ENCODE data around the gene USP53. TPM values are rescaled to one million over a fixed set of nuclear protein-coding genes. Genes with fewer than 3 reads are reported as not detected.

The USP53 gene
- total and polyA plus RNA-seq, 9 of the 15 experiments (the other 6 are each of a cell fraction or from before 2014, with no cell fraction given) = 2.9 to 9.6 (median 8.3) TPM

- TF ChIP-seq, protein P1, sequence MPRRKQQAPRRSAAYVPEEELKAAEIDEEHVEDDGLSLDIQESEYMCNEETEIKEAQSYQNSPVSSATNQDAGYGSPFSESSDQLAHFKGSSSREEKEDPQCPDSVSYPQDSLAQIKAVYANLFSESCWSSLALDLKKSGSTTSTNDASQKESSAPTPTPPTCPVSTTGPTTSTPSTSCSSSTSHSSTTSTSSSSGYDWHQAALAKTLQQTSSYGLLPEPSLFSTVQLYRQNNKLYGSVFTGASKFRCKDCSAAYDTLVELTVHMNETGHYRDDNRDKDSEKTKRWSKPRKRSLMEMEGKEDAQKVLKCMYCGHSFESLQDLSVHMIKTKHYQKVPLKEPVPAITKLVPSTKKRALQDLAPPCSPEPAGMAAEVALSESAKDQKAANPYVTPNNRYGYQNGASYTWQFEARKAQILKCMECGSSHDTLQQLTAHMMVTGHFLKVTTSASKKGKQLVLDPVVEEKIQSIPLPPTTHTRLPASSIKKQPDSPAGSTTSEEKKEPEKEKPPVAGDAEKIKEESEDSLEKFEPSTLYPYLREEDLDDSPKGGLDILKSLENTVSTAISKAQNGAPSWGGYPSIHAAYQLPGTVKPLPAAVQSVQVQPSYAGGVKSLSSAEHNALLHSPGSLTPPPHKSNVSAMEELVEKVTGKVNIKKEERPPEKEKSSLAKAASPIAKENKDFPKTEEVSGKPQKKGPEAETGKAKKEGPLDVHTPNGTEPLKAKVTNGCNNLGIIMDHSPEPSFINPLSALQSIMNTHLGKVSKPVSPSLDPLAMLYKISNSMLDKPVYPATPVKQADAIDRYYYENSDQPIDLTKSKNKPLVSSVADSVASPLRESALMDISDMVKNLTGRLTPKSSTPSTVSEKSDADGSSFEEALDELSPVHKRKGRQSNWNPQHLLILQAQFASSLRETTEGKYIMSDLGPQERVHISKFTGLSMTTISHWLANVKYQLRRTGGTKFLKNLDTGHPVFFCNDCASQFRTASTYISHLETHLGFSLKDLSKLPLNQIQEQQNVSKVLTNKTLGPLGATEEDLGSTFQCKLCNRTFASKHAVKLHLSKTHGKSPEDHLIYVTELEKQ (CRISPR knock-in tag; IDR thresholded peaks at IDR 0.05) = no peak
- TF ChIP-seq HSF4 (CRISPR knock-in tag; IDR thresholded peaks at IDR 0.05; ENCODE audit: borderline replicate concordance) (no peak), TCF7 (IDR thresholded peaks at IDR 0.05; ENCODE audit: borderline replicate concordance) (no peak)
Observed at GRCh38 chr4:119266153-119266552, 53.6 kb downstream of the USP53 start (continued).

- in situ Hi-C loops (cut with MboI) = no loop called here
- intact Hi-C loops (cut with micrococcal nuclease) = no loop called here
Observed at GRCh38 chr4:119268466-119268865, 56.0 kb downstream of the USP53 start.

More at GRCh38 chr4:119268466-119268865, 56.0 kb downstream of the USP53 start:
- H3K9me3 ChIP-seq (replicated peaks; ENCODE audit: control insufficient read depth, insufficient read depth, low read depth, low read length) = no peaks in the 10 kb centered on the region
- no peak overlapping the region for H2AFZ ChIP-seq (ENCODE audit: low read depth, low read length)
- no peaks in the 10 kb centered on the region for H3K27me3 ChIP-seq (ENCODE audit: control insufficient read depth in 2 of 2, insufficient read depth in 2 of 2, low read length in 2 of 2)
- no peak for DNase-seq (ENCODE audit: extremely low read depth in 1 of 4, low spot score in 3 of 4)
- no peaks in the 10 kb centered on the region for H3K9me1 ChIP-seq (ENCODE audit: control insufficient read depth, insufficient read depth, low read length)
- 56% methylated on average over 3 of the region's 3 CpGs for WGBS (ENCODE audit: insufficient coverage, low coverage, missing lambda C conversion rate)
- POLR2A ChIA-PET = no interaction called here
- CTCF ChIA-PET (ENCODE audit: low intra/inter-chr PET ratio) = interaction anchor here (0.6 kb wide), 1 partner anchor 39 kb away, joined by 3 read pairs; no protein-coding TSS in a partner anchor
- H3K4me2 ChIP-seq (ENCODE audit: insufficient read depth, low read length) = no peak overlapping the region
- TF ChIP-seq MTA1 (IDR thresholded peaks at IDR 0.05; ENCODE audit: borderline replicate concordance) (no peak), ELK3 (CRISPR knock-in tag; IDR thresholded peaks at IDR 0.05) (no peak), PRMT5 (CRISPR knock-in tag; IDR thresholded peaks at IDR 0.05) (no peak), CHD4 (IDR thresholded peaks at IDR 0.05; ENCODE audit: insufficient read depth, insufficient replicate concordance, low read depth, low read length, poor library complexity, severe bottlenecking) (no peak), E2F3 (CRISPR knock-in tag; IDR thresholded peaks at IDR 0.05) (no peak), ZNF561 (CRISPR knock-in tag; conservative IDR thresholded peaks at IDR 0.05) (no peak)
- TF ChIP-seq, protein P2, sequence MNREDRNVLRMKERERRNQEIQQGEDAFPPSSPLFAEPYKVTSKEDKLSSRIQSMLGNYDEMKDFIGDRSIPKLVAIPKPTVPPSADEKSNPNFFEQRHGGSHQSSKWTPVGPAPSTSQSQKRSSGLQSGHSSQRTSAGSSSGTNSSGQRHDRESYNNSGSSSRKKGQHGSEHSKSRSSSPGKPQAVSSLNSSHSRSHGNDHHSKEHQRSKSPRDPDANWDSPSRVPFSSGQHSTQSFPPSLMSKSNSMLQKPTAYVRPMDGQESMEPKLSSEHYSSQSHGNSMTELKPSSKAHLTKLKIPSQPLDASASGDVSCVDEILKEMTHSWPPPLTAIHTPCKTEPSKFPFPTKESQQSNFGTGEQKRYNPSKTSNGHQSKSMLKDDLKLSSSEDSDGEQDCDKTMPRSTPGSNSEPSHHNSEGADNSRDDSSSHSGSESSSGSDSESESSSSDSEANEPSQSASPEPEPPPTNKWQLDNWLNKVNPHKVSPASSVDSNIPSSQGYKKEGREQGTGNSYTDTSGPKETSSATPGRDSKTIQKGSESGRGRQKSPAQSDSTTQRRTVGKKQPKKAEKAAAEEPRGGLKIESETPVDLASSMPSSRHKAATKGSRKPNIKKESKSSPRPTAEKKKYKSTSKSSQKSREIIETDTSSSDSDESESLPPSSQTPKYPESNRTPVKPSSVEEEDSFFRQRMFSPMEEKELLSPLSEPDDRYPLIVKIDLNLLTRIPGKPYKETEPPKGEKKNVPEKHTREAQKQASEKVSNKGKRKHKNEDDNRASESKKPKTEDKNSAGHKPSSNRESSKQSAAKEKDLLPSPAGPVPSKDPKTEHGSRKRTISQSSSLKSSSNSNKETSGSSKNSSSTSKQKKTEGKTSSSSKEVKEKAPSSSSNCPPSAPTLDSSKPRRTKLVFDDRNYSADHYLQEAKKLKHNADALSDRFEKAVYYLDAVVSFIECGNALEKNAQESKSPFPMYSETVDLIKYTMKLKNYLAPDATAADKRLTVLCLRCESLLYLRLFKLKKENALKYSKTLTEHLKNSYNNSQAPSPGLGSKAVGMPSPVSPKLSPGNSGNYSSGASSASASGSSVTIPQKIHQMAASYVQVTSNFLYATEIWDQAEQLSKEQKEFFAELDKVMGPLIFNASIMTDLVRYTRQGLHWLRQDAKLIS (CRISPR knock-in tag; IDR thresholded peaks at IDR 0.05) = no peak
- no peak for ATAC-seq
- H4K20me1 ChIP-seq (replicated peaks; ENCODE audit: control insufficient read depth, insufficient read depth, low read length) = no peaks in the 10 kb centered on the region
- no peaks in the 10 kb centered on the region for H3K79me2 ChIP-seq (ENCODE audit: control insufficient read depth, insufficient read depth, low read length)
- peaks cover 6% of the 10 kb centered on the region; the same call in 1 of the 3 replicates for H3K36me3 ChIP-seq (ENCODE audit: control insufficient read depth, insufficient read depth, low read length)
- no peak overlapping the region for H3K27ac ChIP-seq (ENCODE audit: extremely low read depth, low read depth, low read length)
- H3K4me3 ChIP-seq = no peak overlapping the region
- H3K9ac ChIP-seq (ENCODE audit: insufficient read depth in 1 of 2, low read depth in 2 of 2, low read length in 2 of 2) = no peak overlapping the region
- FAIRE-seq = no peak
- H3K4me1 ChIP-seq (replicated peaks in 1 of 2; ENCODE audit: control insufficient read depth in 2 of 2, insufficient read depth in 2 of 2, low read length in 2 of 2) = no peaks in the 10 kb centered on the region
- no TSS peak for BruUV-seq (replicated peaks)
